ENCODE measurements around the gene ASPSCR1.

DNA sequence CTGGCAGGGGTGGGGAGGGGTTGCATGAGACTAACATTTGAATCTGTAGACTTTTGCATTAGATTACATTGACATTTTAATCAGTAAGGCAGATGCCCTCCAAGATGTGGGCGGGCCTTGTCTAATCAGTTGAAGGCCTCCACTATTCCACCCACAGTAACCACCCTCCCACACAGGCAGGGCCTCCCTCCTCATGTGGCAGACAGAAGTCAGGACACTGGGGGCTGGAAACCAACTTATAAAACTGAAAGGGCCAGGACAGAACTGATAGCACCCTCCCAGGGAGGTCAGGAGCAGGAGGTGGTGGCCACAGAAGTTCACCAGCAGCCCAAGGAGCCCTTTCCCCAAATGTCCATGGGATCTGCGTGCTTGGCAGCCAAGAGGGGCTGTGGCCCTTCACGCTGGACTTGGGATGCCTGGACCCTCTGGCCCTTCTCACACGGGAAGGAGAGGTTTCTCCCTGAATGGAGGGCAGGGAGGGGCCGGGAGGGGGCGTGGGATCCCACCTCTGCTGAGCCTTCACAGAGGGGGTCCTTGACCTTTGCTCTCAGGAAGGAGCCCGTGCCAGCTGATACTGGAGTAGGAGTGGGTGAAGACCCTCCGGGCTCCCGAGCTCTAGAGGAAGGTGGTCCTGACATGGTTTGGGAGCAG, 45.0 kb upstream of the ASPSCR1 start:
- TF ChIP-seq, protein P1, sequence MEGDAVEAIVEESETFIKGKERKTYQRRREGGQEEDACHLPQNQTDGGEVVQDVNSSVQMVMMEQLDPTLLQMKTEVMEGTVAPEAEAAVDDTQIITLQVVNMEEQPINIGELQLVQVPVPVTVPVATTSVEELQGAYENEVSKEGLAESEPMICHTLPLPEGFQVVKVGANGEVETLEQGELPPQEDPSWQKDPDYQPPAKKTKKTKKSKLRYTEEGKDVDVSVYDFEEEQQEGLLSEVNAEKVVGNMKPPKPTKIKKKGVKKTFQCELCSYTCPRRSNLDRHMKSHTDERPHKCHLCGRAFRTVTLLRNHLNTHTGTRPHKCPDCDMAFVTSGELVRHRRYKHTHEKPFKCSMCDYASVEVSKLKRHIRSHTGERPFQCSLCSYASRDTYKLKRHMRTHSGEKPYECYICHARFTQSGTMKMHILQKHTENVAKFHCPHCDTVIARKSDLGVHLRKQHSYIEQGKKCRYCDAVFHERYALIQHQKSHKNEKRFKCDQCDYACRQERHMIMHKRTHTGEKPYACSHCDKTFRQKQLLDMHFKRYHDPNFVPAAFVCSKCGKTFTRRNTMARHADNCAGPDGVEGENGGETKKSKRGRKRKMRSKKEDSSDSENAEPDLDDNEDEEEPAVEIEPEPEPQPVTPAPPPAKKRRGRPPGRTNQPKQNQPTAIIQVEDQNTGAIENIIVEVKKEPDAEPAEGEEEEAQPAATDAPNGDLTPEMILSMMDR (IDR thresholded peaks at IDR 0.05): no peak
- TF ChIP-seq POLR2A (IDR thresholded peaks at IDR 0.05): no peak
